Psoas muscle (tissue), 8 donors: ENCODE measurements around the gene TNS3. TPM values are rescaled to one million over a fixed set of nuclear protein-coding genes. Genes with fewer than 3 reads are reported as not detected.

Source experiments
- ATAC-seq, 4 donors: fragments of 200-7000 bp; cut with Tn5 transposase; one replicate each; pipeline ENCODE4 v1.9.1; 2020; ENCODE audit warnings: moderate library complexity in 3 of 4, mild to moderate bottlenecking in 2 of 4
- DNase-seq, 2 donors: peaks; one replicate each; pipeline ENCODE4 v3.0.0-alpha.2; 2020
- H3K27ac ChIP-seq: fragments of 200-600 bp; one replicate; pipeline ENCODE4 v1.8.0; 2022
- H3K27me3 ChIP-seq, 3 donors: fragments of 200-600 bp in 1 of 3; one replicate each; pipeline versions ENCODE4 v1.6.1 to v1.8.0; 2013 to 2022; ENCODE audit warnings: low read length in 2 of 3, mild to moderate bottlenecking in 2 of 3, moderate library complexity in 1 of 3; ENCODE audit not compliant: insufficient read depth in 3 of 3
- H3K36me3 ChIP-seq, 2 donors: fragments of 200-600 bp in 1 of 2; one replicate each; pipeline versions ENCODE4 v1.6.1 to v1.8.0; 2013 to 2022; ENCODE audit warnings: low read depth in 1 of 2, mild to moderate bottlenecking in 1 of 2, moderate library complexity in 1 of 2; ENCODE audit not compliant: insufficient read depth in 1 of 2
- H3K4me1 ChIP-seq: fragments of 200-600 bp; one replicate; pipeline ENCODE4 v1.8.0; 2022
- H3K4me3 ChIP-seq: fragments of 200-600 bp; one replicate; pipeline ENCODE4 v1.8.0; 2022; ENCODE audit warnings: mild to moderate bottlenecking
- H3K9me3 ChIP-seq: fragments of 200-600 bp; one replicate; pipeline ENCODE4 v1.8.0; 2022
- WGBS, 3 donors: extraction: QIAGEN DNeasy Blood & Tissue Kit; methylation state at CpG; one replicate each; pipeline versions ENCODE4 v1.1.6 to v1.1.7; 2013; 5-methylcytosine and 5-hydroxymethylcytosine counted together
- intact Hi-C, 2 donors: fragments of 100-400 bp; cut with DNase I; formaldehyde crosslinking; loops; one replicate each; pipeline versions ENCODE4 v1.11.0 to v1.14.2; 2022
- polyA plus RNA-seq, 3 donors: library from polyadenylated mRNA; stranded (reverse); fragments of 200-250 nt; gene quantifications; one replicate each; pipeline ENCODE4 v1.2.3, GENCODE V29; 2013
- total RNA-seq, 4 donors: library from RNA; stranded (reverse); fragmentation: NEBNext Ultra II Directional in 2 of 4; extraction: Animal tissue kit (Norgen Biotek cat#: 25700) in 2 of 4; gene quantifications; one replicate each; pipeline versions ENCODE4 v1.2.1 to v1.2.4, GENCODE V29; 2021 to 2023
- TF ChIP-seq, protein P1 (sequence below): fragments of 200-600 bp; IDR thresholded peaks from one replicate; pipeline ENCODE4 v1.8.0; 2022; ENCODE audit warnings: antibody characterized with exemption
- donor health status: healthy with polysubstance abuse.
- donor health status: DM: no; HTN: no; CAD: no; lungs with moderate emphysema.
- donor health status: Bipolar disorder and iron deficiency.
- donor health status: healthy.
- donor health status: DM: yes; HTN: yes; CAD: no.
- donor health status: DM: no; HTN: no; CAD: no.
- donor health status: DM: no; HTN: no; CAD: no.
- donor health status: DM: yes; HTN: yes; CAD: no.

The TNS3 gene
- total and polyA plus RNA-seq, 7 donors = 11.5 to 75.3 (median 35.0) TPM

DNA sequence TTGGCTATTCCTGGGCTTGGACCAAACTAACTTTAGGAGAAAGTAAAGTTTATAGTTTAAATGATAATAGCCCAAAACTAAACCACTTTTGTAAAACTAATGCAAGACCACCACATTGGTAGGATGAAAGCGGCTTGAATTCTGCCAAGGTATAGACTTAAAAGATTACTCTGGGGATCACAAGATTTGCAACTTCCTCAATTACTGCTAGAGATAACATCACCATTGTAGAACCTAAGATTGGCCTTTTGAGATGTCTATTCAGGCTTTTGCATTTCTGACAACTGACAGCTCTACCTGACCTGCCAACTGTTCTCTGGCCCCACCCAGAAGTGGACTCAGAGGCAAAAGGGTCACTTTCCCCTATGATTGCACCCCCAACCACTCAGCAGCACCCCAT lies 162.4 kb downstream of the TNS3 start:
- intact Hi-C loops = no loop called here
- no peak for ATAC-seq
- Histone ChIP-seq H3K27me3 (no peaks in the 10 kb centered on the region), H3K4me1 (peaks cover 9% of the 10 kb centered on the region), H3K36me3 (peaks cover 0 to 74% of the 10 kb centered on the region in 2 donors), H3K4me3 (no peak overlapping the region), H3K27ac (peak overlapping the region; percentile 46), H3K9me3 (no peaks in the 10 kb centered on the region)
- WGBS, 3 donors = 94 to 100% (median 97%) methylated on average over 1 of the region's 1 CpG
- TF ChIP-seq, protein P1, sequence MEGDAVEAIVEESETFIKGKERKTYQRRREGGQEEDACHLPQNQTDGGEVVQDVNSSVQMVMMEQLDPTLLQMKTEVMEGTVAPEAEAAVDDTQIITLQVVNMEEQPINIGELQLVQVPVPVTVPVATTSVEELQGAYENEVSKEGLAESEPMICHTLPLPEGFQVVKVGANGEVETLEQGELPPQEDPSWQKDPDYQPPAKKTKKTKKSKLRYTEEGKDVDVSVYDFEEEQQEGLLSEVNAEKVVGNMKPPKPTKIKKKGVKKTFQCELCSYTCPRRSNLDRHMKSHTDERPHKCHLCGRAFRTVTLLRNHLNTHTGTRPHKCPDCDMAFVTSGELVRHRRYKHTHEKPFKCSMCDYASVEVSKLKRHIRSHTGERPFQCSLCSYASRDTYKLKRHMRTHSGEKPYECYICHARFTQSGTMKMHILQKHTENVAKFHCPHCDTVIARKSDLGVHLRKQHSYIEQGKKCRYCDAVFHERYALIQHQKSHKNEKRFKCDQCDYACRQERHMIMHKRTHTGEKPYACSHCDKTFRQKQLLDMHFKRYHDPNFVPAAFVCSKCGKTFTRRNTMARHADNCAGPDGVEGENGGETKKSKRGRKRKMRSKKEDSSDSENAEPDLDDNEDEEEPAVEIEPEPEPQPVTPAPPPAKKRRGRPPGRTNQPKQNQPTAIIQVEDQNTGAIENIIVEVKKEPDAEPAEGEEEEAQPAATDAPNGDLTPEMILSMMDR = no peak
- no peak for DNase-seq

GRCh38 chr7:47418601-47419309 lies 163.2 kb downstream of the TNS3 start:
- peak in 1 of 2 donors; percentile 37 for DNase-seq
- Histone ChIP-seq H3K27me3 (no peaks in the 10 kb centered on the region), H3K4me1 (peaks cover 9% of the 10 kb centered on the region), H3K27ac (peak overlapping the region; percentile 46), H3K4me3 (no peak overlapping the region), H3K36me3 (peaks cover 0 to 74% of the 10 kb centered on the region in 2 donors), H3K9me3 (no peaks in the 10 kb centered on the region)
- 54 to 66% (median 55%) methylated on average over 5 of the region's 5 CpGs for WGBS, 3 donors
- peak; percentile 72 to 92 (median 86) for ATAC-seq
- intact Hi-C loops = no loop called here
- TF ChIP-seq, protein P1 = no peak

DNA sequence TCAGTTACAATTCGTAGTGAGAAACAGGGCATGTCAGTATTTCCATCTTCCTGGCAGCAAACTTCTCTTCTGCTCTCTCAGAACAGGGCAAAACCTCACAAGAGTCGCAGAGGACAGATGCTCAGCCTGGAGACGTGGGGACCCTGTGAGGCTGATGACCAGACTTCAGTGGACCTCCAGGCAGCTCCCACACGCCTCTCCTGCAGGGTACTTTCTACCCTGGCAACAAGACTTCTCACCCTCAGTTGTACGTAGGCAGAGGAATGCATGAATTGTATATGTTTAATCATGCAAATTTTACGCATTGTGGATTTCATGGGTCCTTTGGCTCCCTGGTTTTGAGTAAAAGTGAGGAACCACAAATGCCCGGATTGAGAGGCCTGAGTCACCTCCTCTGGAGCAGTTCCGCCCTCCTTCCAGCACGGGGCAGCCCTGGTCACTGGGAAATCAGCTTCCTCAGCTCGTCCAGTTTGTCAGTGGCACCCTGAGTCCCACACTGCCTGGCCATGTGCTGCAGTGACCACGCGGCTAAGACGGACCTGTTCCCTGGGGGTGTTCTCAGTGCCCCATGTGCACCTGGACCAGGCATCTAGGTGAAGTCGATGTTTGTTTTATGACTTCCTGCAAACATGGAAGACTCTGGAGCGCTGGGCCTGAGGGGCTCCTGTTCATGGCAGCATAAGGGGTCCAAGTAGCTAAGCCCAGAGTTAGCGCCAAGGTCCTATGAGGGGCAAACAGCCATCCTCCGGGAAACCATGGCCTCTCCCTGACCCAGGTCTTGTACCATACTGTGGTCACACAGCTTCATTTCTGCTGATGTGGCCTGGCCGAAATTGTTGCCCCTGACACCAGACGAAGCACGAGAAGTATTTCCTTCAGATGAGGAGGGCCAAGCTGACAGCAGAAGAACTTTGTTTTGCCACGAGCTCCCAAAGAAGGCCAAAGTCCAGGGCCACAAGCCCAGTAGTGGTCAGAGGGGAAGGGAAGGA lies 165.1 kb downstream of the TNS3 start:
- no peaks in the 10 kb centered on the region for H3K27me3 ChIP-seq
- H3K9me3 ChIP-seq = no peaks in the 10 kb centered on the region
- DNase-seq = no peak
- WGBS, 3 donors = 91 to 94% (median 93%) methylated on average over 21 of the region's 21 CpGs
- intact Hi-C loops = no loop called here
- TF ChIP-seq, protein P1 = no peak
- no peak overlapping the region for H3K27ac ChIP-seq
- H3K4me3 ChIP-seq = no peak overlapping the region
- H3K4me1 ChIP-seq = peaks cover 9% of the 10 kb centered on the region
- ATAC-seq = no peak
- H3K36me3 ChIP-seq = peaks cover 0 to 73% of the 10 kb centered on the region in 2 donors

GRCh38 chr7:47415318-47416212 lies 166.3 kb downstream of the TNS3 start:
- DNase-seq (no peak), ATAC-seq (no peak)
- no peak overlapping the region for H3K4me3 ChIP-seq
- H3K4me1 ChIP-seq = peaks cover 9% of the 10 kb centered on the region
- intact Hi-C loops = no loop called here
- no peaks in the 10 kb centered on the region for H3K9me3 ChIP-seq
- no peak overlapping the region for H3K27ac ChIP-seq
- peaks cover 0 to 74% of the 10 kb centered on the region in 2 donors for H3K36me3 ChIP-seq
- WGBS, 3 donors = 94 to 96% (median 96%) methylated on average over 16 to 17 of the region's 17 CpGs
- H3K27me3 ChIP-seq = no peaks in the 10 kb centered on the region
- TF ChIP-seq, protein P1 = no peak
